Stimulated activated CD4-positive, alpha-beta T cell treated with anti-CD3 and anti-CD28 coated beads, Interleukin-2, amount 100 ng/mL, for 48 hours (primary cell): ENCODE results near the gene MYO5A.

ENCODE experiments used
- DNase-seq, 2 donors: peaks; one replicate each; pipeline ENCODE4 v3.0.0-alpha.2; 2020

The MYO5A gene

GRCh38 chr15:52281085-52282035 is 247.3 kb downstream of the MYO5A start:
- DNase-seq, result no peak

GRCh38 chr15:52280326-52281084 is 248.2 kb downstream of the MYO5A start:
- DNase-seq, result no peak

- no peak for DNase-seq
Measured at GRCh38 chr15:52278636-52279367, 249.9 kb downstream of the MYO5A start.

- DNase-seq, result no peak
Measured at GRCh38 chr15:52278135-52278534, 250.5 kb downstream of the MYO5A start.

GRCh38 chr15:52277575-52277974 is 251.1 kb downstream of the MYO5A start:
- no peak for DNase-seq

GRCh38 chr15:52276256-52276770 is 252.4 kb downstream of the MYO5A start:
- DNase-seq, result no peak

- DNase-seq, result no peak
Measured at GRCh38 chr15:52263563-52264282, 265.0 kb downstream of the MYO5A start.

GRCh38 chr15:52262364-52262763 is 266.3 kb downstream of the MYO5A start:
- no peak for DNase-seq

- DNase-seq, result peak; percentile 48 to 53
Measured at GRCh38 chr15:52261498-52262242, 267.0 kb downstream of the MYO5A start.

- DNase-seq, result no peak
Measured at GRCh38 chr15:52261026-52261425, 267.7 kb downstream of the MYO5A start.

GRCh38 chr15:52259503-52259902 is 269.2 kb downstream of the MYO5A start:
- DNase-seq, result no peak

- no peak for DNase-seq
Measured at GRCh38 chr15:52258461-52258860, 270.2 kb downstream of the MYO5A start.

- no peak for DNase-seq
Measured at GRCh38 chr15:52257734-52258062, 271.0 kb downstream of the MYO5A start.
